Measurements from ENCODE around the gene HBD.
"Not testable (repeated sequence)": the region's sequence is repeated elsewhere in the genome, so short reads cannot be mapped to it uniquely, and the experiment has no call there.

Gene HBD

GRCh38 chr11:5234381-5234834 is at the start of gene HBD:
Gene HBD, minus strand, starts transcription at chr11:5234483. Its CDS starts 50 bp downstream, at chr11:5234433.
- in situ Hi-C loops (cut with MboI; ENCODE audit: low sequenced_read_pairs), result no loop called here

DNA sequence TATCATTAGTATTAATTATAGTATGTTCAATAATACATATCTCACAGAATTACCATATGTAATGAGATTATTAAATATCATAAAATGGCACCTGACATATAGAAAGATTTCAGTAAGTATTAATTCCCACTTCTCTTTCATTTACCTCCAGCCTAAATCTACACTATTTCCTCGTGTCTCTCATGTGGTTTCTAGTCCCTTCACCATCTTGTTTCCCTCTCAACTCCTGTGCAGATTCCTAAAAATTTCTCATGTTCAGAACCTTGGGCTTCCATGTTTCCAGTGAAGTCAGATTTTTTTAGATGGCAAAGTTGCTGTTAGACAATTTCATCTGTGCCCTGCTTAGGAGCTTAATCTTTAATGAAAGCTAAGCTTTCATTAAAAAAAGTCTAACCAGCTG is 49.6 kb upstream of the HBD start:
- in situ Hi-C loops (cut with MboI; ENCODE audit: low sequenced_read_pairs), result no loop called here

- in situ Hi-C loops (cut with MboI; ENCODE audit: low sequenced_read_pairs), result no loop called here
These were observed 48.8 kb upstream of the HBD start for GRCh38 chr11:5283086-5283485.

- in situ Hi-C loops (cut with MboI; ENCODE audit: low sequenced_read_pairs), result no loop called here
These were observed 48.3 kb upstream of the HBD start for GRCh38 chr11:5282628-5283027.

DNA sequence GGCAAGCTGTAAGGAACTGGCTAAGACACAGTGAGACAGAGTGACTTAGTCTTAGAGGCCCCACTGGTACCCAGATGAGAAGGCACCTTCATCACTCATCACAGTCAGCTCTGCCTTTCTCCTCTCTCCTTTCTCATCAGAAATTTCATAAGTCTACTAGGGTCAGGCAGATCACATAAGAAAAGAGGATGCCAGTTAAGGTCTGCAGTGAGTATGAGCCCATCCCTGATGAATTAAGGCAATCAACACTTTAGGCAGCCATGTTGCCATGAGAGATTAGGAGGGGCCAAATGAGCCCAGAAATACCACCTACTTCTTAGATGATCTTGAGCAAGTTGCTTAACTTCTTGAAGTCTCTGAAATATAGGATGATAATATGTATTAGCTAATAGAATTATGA is 47.3 kb upstream of the HBD start:
- in situ Hi-C loops (cut with MboI; ENCODE audit: low sequenced_read_pairs), result no loop called here

GRCh38 chr11:5280582-5281102 is 46.4 kb upstream of the HBD start:
- in situ Hi-C loops (cut with MboI; ENCODE audit: low sequenced_read_pairs), result no loop called here

DNA sequence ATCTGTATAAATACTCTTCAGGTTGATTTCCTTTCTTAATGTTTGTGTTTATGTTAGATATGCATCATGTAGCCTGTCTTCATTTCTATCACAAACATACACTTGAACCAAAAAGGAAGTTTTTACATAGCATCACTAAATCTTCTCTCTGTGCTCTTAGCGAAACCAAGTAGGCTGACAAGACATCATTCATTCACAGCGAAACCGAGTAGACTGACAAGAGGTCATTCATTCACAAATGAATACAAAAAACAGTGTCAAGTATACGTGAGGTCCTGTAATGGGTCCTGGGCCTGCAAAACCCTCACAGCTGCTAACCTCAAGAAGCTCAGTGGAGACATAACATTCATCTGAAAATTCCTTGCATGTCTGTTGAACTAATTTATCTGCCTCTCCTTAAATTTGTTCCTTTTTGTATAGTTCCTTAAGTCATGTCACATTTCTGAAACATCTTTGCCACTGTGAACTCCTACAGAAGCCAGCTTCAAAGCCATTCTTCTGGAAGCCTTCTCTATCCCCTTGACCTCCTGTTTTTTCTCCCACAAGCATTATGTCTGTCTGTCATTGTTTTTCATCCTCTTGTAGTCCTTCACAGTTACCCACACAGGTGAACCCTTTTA is 45.3 kb upstream of the HBD start:
- in situ Hi-C loops (cut with MboI; ENCODE audit: low sequenced_read_pairs), result no loop called here

DNA sequence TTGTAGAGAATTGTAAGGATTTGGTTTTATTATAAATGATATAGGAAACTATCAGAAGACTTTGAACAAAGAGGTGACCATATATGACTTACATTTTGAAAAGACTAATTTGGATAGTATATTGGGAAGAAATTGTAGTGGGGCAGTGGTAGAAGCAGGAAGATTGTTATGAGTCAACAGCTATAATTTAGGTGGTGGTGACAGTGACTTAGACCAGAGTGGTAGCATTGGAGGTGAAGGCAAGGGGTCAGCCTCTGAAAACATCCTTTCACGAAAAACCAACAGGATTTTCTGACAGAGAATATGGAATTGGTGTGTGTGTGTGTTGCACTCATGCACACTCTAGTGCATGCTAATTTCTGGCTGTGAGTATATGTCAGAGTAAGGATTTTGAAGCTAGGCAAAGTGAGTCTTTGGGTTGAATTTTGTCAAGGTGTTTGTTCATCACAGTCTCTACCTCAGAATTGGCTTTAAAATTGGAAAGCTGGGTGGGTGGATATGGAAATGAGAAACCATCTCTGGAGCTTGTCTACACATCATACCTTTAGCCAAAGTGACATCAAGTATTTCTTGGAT is 43.6 kb upstream of the HBD start:
- in situ Hi-C loops (cut with MboI; ENCODE audit: low sequenced_read_pairs), result no loop called here

DNA sequence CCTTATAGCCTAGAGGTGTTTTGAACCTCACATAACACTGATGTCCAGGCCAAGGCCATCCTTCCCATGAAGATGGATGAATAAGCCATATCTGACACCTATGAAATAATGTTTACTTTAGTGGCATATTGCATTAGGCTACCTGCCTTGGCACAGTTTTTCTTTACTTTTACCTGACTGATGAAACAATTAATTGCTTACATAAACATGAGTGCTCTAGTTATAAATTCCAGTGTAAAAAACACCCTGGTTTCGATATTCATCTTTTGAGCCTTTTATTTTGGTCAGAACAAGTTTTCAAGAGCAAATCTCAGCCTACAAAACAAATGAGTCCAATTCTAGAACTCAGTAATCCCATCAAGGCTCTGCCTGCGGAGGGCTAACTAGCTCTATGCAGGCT is 42.4 kb upstream of the HBD start:
- in situ Hi-C loops (cut with MboI; ENCODE audit: low sequenced_read_pairs), result no loop called here

DNA sequence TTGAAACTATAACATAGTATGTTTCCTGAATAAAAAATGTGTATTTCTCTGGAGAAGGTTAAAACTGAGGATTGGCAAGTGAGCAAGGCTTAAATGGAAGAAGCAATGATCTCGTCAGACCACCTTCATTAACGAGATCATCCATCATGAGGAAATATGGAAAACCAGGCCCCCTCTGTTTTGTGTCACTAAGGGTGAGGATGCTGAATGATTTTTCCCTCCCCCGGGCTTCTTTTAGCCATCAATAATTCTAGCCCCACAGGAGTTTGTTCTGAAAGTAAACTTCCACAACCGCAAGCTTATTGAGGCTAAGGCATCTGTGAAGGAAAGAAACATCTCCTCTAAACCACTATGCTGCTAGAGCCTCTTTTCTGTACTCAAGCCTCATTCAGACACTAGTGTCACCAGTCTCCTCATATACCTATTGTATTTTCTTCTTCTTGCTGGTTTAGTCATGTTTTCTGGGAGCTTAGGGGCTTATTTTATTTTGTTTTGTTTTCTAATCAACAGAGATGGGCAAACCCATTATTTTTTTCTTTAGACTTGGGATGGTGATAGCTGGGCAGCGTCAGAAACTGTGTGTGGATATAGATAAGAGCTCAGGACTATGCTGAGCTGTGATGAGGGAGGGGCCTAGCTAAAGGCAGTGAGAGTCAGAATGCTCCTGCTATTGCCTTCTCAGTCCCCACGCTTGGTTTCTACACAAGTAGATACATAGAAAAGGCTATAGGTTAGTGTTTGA is 41.3 kb upstream of the HBD start:
- in situ Hi-C loops (cut with MboI; ENCODE audit: low sequenced_read_pairs), result no loop called here

- in situ Hi-C loops (cut with MboI; ENCODE audit: low sequenced_read_pairs), result no loop called here
These were observed 40.1 kb upstream of the HBD start for GRCh38 chr11:5274395-5274794.

DNA sequence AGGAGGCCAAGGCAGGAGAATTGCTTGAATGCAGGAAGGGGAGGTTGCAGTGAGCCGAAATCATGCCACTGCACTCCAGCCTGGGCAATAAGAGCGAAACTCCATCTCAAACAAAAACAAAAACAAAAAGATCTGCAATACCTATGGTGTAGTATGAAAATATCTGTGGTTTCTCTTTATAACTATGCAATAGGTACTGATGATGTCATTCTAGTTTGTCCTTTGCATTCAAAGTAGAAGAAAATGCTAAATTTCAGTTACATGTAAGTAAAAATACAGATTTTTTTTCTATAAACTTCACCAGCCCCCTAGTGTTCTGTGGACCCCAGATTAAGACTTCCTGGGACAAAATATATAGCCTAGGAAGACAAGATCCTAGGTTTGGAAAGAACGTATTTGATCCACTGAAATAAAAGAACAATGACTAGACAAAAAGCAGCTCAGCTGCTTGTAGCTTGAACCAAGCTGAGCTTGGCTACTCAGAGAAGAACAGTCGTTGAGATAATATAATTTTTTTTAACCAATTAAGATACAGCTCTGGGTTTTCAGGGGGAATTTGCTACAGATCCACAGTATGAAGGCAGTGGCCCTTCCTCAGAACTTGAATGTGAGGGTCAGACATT is 38.2 kb upstream of the HBD start:
- in situ Hi-C loops (cut with MboI; ENCODE audit: low sequenced_read_pairs), result no loop called here

DNA sequence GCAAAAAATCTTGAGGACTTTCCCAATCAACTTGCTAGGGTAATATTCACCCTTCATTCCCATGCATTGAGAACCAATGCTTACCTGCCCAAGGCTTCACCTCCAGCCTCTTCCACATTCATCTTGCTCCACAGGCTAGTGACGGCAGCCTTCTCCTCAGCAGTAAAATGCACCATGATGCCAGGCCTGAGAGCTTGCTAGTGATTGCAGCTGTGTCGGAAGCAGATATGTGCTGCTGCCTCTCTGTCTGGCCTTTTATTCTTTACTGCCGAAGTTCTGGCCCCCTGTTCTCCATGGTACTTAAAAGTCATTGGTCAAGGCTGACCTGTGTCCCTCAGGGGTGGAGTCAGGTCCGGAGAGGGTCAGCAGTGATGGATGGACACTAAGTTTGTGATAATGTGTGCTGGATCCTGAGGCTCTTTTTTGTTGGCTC is 35.4 kb upstream of the HBD start, which contains the start of gene HBE1:
Gene HBE1 (minus strand): TSS at position 231 of the 433 bp plus-strand sequence. CDS start 55 bp downstream, at position 176.
- in situ Hi-C loops (cut with MboI; ENCODE audit: low sequenced_read_pairs), result no loop called here

DNA sequence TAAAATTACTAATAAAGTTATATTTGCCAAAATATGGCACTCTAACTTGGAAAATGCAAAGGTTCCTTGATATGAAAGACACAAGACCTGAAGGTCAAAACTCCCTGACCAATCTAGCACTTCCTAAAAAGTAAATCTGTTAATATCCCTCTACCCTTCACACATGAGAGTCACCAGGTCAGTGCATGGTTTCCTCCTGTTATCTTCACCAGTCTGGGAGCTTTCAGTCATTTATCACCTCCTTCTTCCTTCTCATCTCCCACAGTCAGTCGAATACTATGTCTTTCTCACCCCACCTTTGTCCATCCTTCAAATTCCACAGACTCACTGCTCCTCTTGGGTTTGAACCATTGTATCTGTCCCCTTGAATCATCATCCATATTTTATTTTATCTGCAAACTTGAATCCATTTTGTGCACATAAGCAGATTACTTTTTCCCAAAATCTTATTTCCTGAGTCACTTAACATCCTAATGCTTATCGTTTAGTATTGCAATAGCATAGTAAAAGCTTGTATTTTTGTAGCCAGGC is 32.8 kb upstream of the HBD start:
- in situ Hi-C loops (cut with MboI; ENCODE audit: low sequenced_read_pairs), result no loop called here

DNA sequence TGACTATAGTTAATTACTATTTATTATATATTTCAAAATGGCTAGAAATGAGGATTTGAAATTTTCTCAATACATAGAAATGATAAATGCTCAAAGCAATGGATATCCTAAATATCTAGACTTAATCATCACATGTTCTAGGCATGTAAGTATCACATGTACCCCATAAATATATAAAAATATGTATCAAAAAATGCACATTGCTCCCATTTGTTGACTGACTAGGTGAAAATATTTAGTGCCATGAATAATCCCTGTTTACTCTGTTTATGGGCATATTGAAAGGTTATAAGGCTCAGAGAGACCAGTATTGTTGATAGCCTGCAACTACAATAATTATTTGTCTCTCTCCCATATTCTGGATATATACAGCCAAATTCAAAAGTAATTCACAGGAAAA is 32.3 kb upstream of the HBD start:
- in situ Hi-C loops (cut with MboI; ENCODE audit: low sequenced_read_pairs), result no loop called here

DNA sequence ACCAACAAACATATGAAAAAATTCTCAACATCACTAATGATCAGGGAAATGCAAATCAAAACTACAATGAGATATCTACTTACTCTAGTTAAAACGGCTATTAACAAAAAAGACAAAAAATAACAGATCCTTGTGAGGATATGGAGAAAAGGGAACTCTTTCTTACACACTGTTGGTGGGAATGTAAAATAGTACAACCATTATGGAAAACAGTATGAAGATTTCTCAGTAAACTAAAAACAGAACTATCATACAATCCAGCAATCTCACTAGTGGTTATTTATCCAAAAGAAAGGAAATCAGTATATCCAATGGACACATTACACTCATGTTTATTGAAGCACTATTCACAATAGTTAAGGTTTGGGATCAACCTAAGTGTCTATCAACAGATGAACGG is 31.5 kb upstream of the HBD start:
- in situ Hi-C loops (cut with MboI; ENCODE audit: low sequenced_read_pairs), result no loop called here

GRCh38 chr11:5258543-5259262 is 24.4 kb upstream of the HBD start:
- in situ Hi-C loops (cut with MboI; ENCODE audit: low sequenced_read_pairs), result no loop called here

- in situ Hi-C loops (cut with MboI; ENCODE audit: low sequenced_read_pairs), result no loop called here
These were observed 23.0 kb upstream of the HBD start for GRCh38 chr11:5257296-5257695.

GRCh38 chr11:5254646-5255413 is 20.5 kb upstream of the HBD start, which contains the start of gene HBG2:
Gene HBG2, minus strand, starts transcription at chr11:5254781. Its CDS starts 53 bp downstream, at chr11:5254728.
- in situ Hi-C loops (cut with MboI; ENCODE audit: low sequenced_read_pairs), result not testable (repeated sequence)

DNA sequence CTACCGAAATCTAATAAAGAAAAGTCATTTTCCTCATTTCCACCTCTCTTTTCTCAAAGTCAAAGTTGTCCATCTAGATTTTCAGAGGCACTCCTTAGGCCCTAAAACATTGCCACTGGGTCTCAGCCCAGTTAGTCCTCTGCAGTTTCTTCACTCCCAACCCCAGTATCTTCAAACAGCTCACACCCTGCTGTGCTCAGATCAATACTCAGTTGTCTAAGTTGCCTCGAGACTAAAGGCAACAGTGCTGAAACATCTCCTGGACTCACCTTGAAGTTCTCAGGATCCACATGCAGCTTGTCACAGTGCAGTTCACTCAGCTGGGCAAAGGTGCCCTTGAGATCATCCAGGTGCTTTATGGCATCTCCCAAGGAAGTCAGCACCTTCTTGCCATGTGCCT is 19.7 kb upstream of the HBD start:
- in situ Hi-C loops (cut with MboI; ENCODE audit: low sequenced_read_pairs), result not testable (repeated sequence)

Measured in HL-60/S4 treated with phorbol 12-myristate 13-acetate at 8.2 ng/mL for 4 days and 3 days (cell line).